HG02981 (cell line): ENCODE results near the gene TCOF1.
A peak's percentile ranks its signal among the peaks of the same experiment; 100 is the strongest.
"Not testable (repeated sequence)": the region's sequence is repeated elsewhere in the genome, so short reads cannot be mapped to it uniquely, and the experiment has no call there.

Experiments used
- ATAC-seq: cut with Tn5 transposase; IDR thresholded peaks from one replicate; pipeline ENCODE4 v1.9.1; 2021; ENCODE audit warnings: mild to moderate bottlenecking, moderate library complexity; ENCODE audit not compliant: unreplicated experiment

Gene TCOF1

GRCh38 chr5:150402901-150403342 is 45.4 kb downstream of the TCOF1 start:
- ATAC-seq: no peak

DNA sequence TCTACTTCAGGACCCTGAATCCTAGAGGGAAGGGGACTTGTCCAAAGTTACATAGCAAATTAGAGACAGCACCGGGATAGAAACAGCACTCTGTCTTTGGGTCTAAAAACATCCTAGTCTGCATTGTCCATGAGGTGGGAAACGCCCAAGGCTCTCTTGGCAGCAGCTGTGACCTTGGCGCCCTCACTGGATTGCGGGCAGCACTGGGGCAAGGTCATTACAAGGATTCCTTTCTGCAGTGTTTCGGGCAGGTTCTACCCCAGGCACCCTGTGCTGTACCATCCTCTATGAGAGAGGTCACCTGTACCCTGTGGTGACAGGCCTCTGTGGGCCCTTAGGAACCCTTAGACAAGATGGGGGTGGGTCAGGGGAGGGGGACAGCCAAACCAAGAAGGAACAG is 46.6 kb downstream of the TCOF1 start:
- no peak for ATAC-seq

DNA sequence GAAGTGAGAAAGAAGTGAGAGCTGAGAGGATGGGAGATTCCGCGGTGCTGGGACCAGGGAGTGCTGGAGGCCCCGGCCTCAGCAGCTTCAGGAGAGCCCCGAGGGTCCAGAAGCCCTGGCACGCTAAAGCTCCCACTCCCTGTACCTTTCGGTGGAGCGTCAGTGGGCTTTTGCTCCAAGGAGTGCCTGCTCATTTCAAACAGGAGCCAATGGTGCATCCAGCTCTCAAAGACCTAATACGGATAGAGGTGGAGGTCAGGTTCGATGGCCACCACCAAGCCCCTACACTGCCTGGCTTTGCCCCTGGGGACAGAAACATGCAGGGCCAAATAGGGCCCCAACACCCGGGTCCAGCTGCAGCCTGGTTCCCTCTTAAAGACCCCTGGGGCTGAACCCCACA is 47.0 kb downstream of the TCOF1 start:
- ATAC-seq: no peak

DNA sequence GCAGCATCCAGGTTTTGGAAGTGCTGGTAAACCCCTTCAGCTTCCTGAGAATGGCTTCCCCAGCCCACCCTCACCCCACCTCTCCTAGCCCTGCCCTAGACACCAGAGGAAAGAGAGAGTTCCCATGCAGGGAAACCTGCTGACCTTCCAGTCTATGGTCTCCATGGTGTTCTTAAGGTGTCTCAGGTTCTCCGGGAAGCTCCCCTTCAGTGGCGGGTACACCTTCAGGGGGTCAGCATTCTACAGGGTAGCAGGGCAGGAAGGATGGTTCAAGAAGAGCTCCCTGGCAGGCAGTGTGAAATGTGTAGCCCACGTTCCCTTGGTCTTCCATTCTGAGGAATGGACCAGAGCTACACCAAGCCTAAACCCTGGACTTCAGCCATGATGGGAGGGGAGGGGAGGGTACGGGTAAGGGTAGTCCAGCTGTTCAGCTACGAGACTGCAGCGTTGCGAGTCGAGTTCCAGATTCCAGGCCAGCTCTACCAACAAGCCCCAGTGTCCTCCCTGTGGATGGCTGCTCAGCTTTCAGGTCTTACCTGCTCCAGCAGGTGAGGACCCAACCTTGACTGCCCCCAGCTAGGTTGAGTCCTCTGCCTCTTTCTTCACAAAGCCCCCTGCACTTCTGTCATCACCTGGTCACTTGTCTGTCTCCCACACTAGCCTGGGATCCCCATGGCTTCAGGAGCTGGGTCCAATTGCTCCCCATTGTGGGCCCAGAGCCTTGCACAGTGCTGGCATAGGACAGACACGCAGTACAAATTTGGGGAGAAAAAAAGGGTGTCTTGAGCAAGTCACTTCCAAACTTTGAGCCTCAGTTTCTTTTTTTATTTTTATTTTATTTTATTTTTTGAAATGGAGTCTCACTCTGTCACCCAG is 47.7 kb downstream of the TCOF1 start:
- ATAC-seq: no peak

GRCh38 chr5:150406103-150406722 is 48.7 kb downstream of the TCOF1 start:
- ATAC-seq: no peak

GRCh38 chr5:150406723-150407095 is 49.2 kb downstream of the TCOF1 start:
- no peak for ATAC-seq

GRCh38 chr5:150407096-150407720 is 49.7 kb downstream of the TCOF1 start:
- no peak for ATAC-seq

DNA sequence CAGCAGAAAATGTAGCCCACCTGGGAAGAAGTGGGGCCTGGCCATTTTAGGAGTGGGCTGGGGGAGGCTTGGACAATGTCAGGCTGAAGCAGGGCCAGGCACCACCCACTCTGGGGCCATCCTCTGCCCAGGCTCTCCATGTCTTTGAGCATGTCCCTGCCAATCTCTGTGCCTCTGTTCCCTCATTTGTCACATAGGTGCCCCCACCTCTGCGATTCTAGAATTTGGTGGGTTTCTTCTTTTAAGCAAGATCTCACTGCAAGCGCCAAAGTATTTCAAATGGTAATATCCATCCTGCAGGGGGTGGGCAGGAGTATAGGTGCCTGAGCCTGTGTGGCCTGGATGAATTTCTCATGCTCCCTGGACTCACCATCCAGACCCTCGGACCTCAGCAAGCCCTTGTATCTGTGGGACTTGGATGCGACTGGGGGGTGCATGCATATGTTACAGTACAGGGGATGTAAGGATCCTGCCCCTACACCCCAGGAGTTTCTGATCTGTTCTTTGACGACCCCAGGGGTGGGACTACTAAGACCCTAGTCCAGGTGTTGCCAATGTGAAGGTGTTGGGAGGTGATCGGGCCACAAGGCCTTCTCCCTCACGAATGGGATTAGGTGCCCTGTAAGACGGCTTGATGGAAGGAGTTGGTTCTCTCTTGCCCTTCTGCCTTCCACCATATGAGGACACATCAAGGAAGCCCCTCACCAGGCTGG is 50.9 kb downstream of the TCOF1 start:
- ATAC-seq: no peak

- no peak for ATAC-seq
Observed at GRCh38 chr5:150409638-150410523, 52.4 kb downstream of the TCOF1 start.

DNA sequence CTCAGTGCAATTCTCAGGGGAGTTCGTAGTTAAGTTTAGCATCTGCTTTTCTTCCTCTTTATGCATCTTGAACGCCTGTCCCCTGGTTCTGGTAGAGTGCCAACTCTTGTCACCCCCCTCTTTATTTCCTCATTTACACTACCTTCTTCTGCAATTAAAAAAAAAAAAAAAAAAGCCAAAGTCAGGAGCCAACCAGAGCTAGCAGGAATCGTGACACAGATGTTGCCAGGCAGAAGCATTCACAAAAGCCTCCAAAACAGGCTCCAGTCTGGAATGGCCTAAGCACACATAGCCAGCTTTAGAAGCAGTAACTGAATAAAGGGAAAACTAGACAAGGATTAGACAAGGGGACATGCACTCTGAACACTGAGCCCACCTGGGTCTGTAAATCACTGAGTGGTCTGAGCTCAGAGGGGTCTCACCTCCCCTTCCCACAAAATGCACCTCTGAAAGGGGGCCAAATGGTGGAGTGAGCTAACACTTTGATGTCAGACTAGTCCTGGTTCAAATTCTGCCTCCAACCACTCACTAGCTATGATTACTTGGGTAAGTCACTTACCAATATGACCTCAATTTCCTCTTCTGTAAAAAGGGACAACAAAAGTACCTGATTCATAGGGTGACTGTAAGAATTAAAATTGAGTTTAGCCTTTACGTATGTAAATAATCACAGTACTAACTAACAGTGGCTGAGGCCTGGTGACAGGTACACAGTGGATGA is 53.2 kb downstream of the TCOF1 start:
- no peak for ATAC-seq

- ATAC-seq: no peak
Observed at GRCh38 chr5:150411245-150411979, 53.9 kb downstream of the TCOF1 start.

GRCh38 chr5:150412319-150413175 is 55.0 kb downstream of the TCOF1 start, which contains the start of gene CD74:
CD74 (minus strand) TSS chr5:150412910; CDS start chr5:150412749, 161 bp downstream.
- ATAC-seq: peak; percentile 70

GRCh38 chr5:150413176-150413901 is 55.8 kb downstream of the TCOF1 start:
- no peak for ATAC-seq

DNA sequence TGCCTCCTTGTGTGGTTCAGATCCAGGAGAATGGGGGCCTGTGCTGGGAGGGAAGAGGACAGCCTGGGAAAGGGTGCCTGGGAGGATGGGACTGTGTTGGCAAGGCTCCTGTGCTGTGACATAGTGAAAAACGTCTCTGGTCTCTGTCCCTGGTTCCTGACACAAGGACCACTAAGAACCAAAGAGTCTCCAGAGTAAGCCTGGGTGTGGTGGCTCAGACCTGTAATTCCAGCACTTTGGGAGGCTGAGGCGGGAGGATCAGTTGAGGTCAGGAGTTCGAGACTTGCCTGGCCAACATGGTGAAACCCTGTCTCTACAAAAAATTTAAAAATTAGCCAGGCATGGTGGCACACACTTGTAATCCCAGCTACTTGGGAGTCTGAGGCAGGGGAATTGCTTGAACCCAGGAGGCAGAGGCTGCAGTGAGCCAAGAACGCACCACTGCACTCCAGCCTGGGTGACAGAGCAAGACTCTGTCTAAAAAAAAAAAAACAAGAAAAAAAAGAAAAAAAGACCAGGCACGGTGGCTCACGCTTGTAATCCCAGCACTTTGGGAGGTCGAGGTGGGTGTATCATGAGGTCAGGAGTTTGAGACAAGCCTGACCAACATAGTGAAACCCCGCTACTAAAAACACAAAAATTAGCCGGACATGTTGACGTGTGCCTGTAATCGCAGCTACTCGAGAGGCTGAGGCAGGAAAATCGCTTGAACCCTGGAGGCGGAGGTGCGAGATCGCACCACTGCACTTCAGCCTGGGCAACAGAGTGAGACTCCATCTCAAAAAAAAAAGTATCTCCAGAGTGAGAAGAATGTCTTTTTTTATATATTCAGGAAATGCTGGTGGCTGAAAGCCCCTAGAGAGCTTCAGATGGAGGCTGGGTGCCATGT is 56.6 kb downstream of the TCOF1 start:
- ATAC-seq: not testable (repeated sequence)

- no peak for ATAC-seq
Observed at GRCh38 chr5:150419630-150420270, 62.3 kb downstream of the TCOF1 start.

- ATAC-seq: no peak
Observed at GRCh38 chr5:150422075-150422474, 64.6 kb downstream of the TCOF1 start.
